Breast epithelium (tissue), 3 donors: ENCODE results near the gene BBX.

Experiments
- POLR2A ChIP-seq: fragments of 450-650 bp; IDR thresholded peaks from one replicate; pipeline ENCODE4 v1.6.1; 2016; ENCODE audit warnings: antibody characterized with exemption, mild to moderate bottlenecking, moderate library complexity
- POLR2AphosphoS5 ChIP-seq, 3 donors: sonication (generic); formaldehyde crosslinking; IDR thresholded peaks; one replicate each; pipeline ENCODE4 v1.6.1; 2017; ENCODE audit warnings: antibody characterized with exemption in 3 of 3
- TF ChIP-seq, protein P1 (sequence below), 3 donors: fragments of 450-650 bp; IDR thresholded peaks; one replicate each; pipeline ENCODE4 v1.5.1; 2016 to 2017; ENCODE audit warnings: antibody characterized with exemption in 3 of 3, mild to moderate bottlenecking in 3 of 3, moderate library complexity in 3 of 3

DNA sequence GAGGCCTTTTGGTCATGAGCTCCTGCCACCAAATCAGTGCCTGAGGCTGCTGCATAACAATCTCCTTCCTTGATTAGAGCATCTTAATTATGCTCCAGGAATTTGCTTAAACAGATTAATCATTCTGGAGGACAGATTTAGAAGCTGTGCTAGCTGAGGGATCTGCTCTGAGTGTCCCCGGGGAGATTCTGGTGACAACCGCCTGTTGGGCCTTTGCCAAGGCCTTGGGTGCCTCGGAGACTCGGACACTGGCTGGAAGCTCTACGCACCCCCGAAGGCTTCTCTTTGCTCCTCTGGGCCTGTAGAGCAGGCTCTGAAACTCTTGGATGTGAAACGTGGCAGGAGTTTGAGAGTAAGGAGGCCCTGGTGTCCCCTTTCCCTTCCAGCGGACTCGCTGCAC is 304.0 kb downstream of the BBX start:
- TF ChIP-seq, protein P1, sequence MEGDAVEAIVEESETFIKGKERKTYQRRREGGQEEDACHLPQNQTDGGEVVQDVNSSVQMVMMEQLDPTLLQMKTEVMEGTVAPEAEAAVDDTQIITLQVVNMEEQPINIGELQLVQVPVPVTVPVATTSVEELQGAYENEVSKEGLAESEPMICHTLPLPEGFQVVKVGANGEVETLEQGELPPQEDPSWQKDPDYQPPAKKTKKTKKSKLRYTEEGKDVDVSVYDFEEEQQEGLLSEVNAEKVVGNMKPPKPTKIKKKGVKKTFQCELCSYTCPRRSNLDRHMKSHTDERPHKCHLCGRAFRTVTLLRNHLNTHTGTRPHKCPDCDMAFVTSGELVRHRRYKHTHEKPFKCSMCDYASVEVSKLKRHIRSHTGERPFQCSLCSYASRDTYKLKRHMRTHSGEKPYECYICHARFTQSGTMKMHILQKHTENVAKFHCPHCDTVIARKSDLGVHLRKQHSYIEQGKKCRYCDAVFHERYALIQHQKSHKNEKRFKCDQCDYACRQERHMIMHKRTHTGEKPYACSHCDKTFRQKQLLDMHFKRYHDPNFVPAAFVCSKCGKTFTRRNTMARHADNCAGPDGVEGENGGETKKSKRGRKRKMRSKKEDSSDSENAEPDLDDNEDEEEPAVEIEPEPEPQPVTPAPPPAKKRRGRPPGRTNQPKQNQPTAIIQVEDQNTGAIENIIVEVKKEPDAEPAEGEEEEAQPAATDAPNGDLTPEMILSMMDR (IDR thresholded peaks at IDR 0.05), result no peak
- no peak for TF ChIP-seq POLR2A
- no peak for TF ChIP-seq POLR2AphosphoS5 (IDR thresholded peaks at IDR 0.05)
